ENCODE measurements around the gene DMRT1.

The DMRT1 gene

DNA sequence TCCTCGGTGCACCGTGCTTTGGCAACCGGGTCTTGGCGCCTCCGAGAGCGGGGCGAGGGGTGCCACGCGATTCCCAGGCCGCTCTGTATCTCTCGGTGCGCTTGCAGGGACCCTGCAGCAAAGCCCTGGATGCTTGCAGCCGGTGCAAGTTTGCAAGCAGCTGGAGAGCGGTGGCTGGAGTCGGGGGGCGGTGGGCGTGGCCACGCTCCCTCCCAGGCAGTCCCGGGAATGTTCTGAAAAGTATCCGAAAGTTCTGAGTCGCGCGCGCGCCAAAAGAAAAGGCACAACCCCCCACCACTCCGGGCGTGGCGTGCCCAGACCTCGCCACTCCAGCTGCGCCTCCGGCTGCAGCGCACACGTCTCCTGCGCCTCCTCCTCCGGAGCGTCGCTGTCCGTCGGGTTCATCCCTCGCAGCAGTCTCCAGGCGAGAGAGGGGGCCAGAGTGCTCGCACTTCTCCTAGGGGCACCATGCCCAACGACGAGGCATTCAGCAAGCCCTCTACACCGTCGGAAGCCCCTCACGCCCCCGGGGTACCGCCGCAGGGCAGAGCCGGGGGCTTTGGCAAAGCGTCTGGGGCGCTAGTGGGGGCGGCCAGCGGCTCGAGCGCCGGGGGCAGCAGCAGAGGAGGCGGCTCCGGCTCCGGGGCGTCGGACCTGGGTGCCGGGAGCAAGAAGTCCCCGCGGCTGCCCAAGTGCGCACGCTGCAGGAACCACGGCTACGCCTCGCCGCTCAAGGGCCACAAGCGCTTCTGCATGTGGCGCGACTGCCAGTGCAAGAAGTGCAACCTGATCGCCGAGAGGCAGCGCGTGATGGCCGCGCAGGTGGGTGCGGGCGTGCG is at the start of gene DMRT1:
Gene DMRT1, plus strand, starts transcription at position 327 of the 839 bp plus-strand sequence. Its CDS starts 142 bp downstream, at position 469.
- Histone ChIP-seq H3K9me3 (replicated peaks; ENCODE audit: insufficient read depth, low read length) (no peaks in the 10 kb centered on the region), H3K27ac (ENCODE audit: low read length) (no peak within 1 kb of the TSS), H2AFZ (ENCODE audit: low read length) (no peak within 1 kb of the TSS), H3K27me3 (replicated peaks; ENCODE audit: insufficient read depth, low read length) (peaks cover 19% of the 10 kb centered on the region), H3K4me1 (ENCODE audit: low read length) (no peaks in the 10 kb centered on the region), H3K9me2 (replicated peaks; ENCODE audit: insufficient read depth, low read length) (no peaks in the 10 kb centered on the region), H3K9ac (ENCODE audit: low read length) (no peak within 1 kb of the TSS), H3K4me3 (ENCODE audit: low read length) (no peak within 1 kb of the TSS), H3K36me3 (replicated peaks; ENCODE audit: insufficient read depth, low read length) (no peaks in the 10 kb centered on the region), H3K4me2 (ENCODE audit: low read depth, low read length) (no peak within 1 kb of the TSS; the same call in 1 of the 2 replicates), H4K20me1 (ENCODE audit: insufficient read depth, low read length) (no peaks in the 10 kb centered on the region), H3K79me2 (ENCODE audit: low read length) (no peaks in the 10 kb centered on the region), H3F3A (ENCODE audit: insufficient read depth, low read length) (no peaks in the 10 kb centered on the region)
- no peak for DNase-seq
- no peak for TF ChIP-seq EZH2 (optimal IDR thresholded peaks at IDR 0.05; ENCODE audit: low read depth, low read length)
- TF ChIP-seq EZH2phosphoT487 (IDR thresholded peaks at IDR 0.05; ENCODE audit: low read length), result no peak
- TF ChIP-seq CTCF (IDR thresholded peaks at IDR 0.05; ENCODE audit: low read length), result no peak

- Histone ChIP-seq H3K9ac (ENCODE audit: low read length) (no peak overlapping the region), H2AFZ (ENCODE audit: low read length) (no peak overlapping the region), H3K9me3 (replicated peaks; ENCODE audit: insufficient read depth, low read length) (no peaks in the 10 kb centered on the region), H3K4me3 (ENCODE audit: low read length) (no peak overlapping the region), H3K27ac (ENCODE audit: low read length) (no peak overlapping the region), H4K20me1 (ENCODE audit: insufficient read depth, low read length) (no peaks in the 10 kb centered on the region), H3F3A (ENCODE audit: insufficient read depth, low read length) (no peaks in the 10 kb centered on the region), H3K9me2 (replicated peaks; ENCODE audit: insufficient read depth, low read length) (no peaks in the 10 kb centered on the region), H3K4me1 (ENCODE audit: low read length) (no peaks in the 10 kb centered on the region), H3K79me2 (ENCODE audit: low read length) (no peaks in the 10 kb centered on the region), H3K36me3 (replicated peaks; ENCODE audit: insufficient read depth, low read length) (no peaks in the 10 kb centered on the region), H3K4me2 (ENCODE audit: low read depth, low read length) (no peak overlapping the region), H3K27me3 (replicated peaks; ENCODE audit: insufficient read depth, low read length) (no peaks in the 10 kb centered on the region)
- TF ChIP-seq EZH2phosphoT487 (IDR thresholded peaks at IDR 0.05; ENCODE audit: low read length) (no peak), EZH2 (optimal IDR thresholded peaks at IDR 0.05; ENCODE audit: low read depth, low read length) (no peak), CTCF (IDR thresholded peaks at IDR 0.05; ENCODE audit: low read length) (no peak)
- DNase-seq, result no peak
Observed at GRCh38 chr9:792331-793260, 48.9 kb upstream of the DMRT1 start.

DNA sequence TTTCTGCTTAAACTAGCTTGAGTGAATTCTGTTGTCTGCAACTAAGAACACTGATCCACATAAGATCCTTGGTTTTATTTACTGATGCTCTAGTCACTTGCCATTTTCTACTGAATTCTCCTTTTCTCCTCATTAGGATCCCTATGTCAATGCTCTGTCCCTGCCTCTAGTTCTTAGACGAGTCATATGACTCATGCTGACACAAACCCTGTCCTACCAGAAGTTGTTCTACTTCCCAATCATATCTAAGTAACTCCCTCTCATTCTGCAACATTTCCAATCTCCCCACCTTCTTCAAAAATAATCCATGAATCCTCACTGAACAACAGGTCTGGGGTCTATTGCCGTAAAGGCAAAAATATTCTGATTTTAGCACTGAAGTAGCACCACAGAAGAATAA is 47.1 kb upstream of the DMRT1 start:
- Histone ChIP-seq H3K4me3 (ENCODE audit: low read length) (no peak overlapping the region), H3K27me3 (replicated peaks; ENCODE audit: insufficient read depth, low read length) (no peaks in the 10 kb centered on the region), H4K20me1 (ENCODE audit: insufficient read depth, low read length) (no peaks in the 10 kb centered on the region), H2AFZ (ENCODE audit: low read length) (no peak overlapping the region), H3K27ac (ENCODE audit: low read length) (no peak overlapping the region), H3K9me2 (replicated peaks; ENCODE audit: insufficient read depth, low read length) (no peaks in the 10 kb centered on the region), H3F3A (ENCODE audit: insufficient read depth, low read length) (no peaks in the 10 kb centered on the region), H3K79me2 (ENCODE audit: low read length) (no peaks in the 10 kb centered on the region), H3K4me2 (ENCODE audit: low read depth, low read length) (no peak overlapping the region), H3K9ac (ENCODE audit: low read length) (no peak overlapping the region), H3K36me3 (replicated peaks; ENCODE audit: insufficient read depth, low read length) (no peaks in the 10 kb centered on the region), H3K4me1 (ENCODE audit: low read length) (no peaks in the 10 kb centered on the region), H3K9me3 (replicated peaks; ENCODE audit: insufficient read depth, low read length) (no peaks in the 10 kb centered on the region)
- DNase-seq, result no peak
- no peak for TF ChIP-seq EZH2 (optimal IDR thresholded peaks at IDR 0.05; ENCODE audit: low read depth, low read length)
- no peak for TF ChIP-seq CTCF (IDR thresholded peaks at IDR 0.05; ENCODE audit: low read length)

Measured in MM.1S (cell line).